Adipocyte (in vitro differentiated cells): Measurements from ENCODE around the gene MICOS13.
A peak's percentile ranks its signal among the peaks of the same experiment; 100 is the strongest.

Experiments
- DNase-seq: peaks from one replicate; pipeline ENCODE4 v3.0.0-alpha.2; 2015; ENCODE audit warnings: low read depth
- H3K27me3 ChIP-seq: replicated peaks from 2 replicates; pipeline ENCODE4 v1.7.0; 2013; ENCODE audit warnings: mild to moderate bottlenecking, low read length, moderate library complexity; ENCODE audit not compliant: control insufficient read depth, insufficient read depth
- H3K36me3 ChIP-seq: 2 replicates; pipeline ENCODE4 v1.7.0; 2013; ENCODE audit warnings: low read length, mild to moderate bottlenecking, moderate library complexity; ENCODE audit not compliant: control insufficient read depth, insufficient read depth, severe bottlenecking
- H3K4me1 ChIP-seq: 2 replicates; pipeline ENCODE4 v1.7.0; 2013; ENCODE audit warnings: mild to moderate bottlenecking, low read length, moderate library complexity; ENCODE audit not compliant: control insufficient read depth, insufficient read depth
- H3K4me3 ChIP-seq: 2 replicates; pipeline ENCODE4 v1.7.0; 2013; ENCODE audit warnings: mild to moderate bottlenecking, low read length, moderate library complexity
- H3K9ac ChIP-seq: 2 replicates; pipeline ENCODE4 v1.7.0; 2013; ENCODE audit warnings: mild to moderate bottlenecking, low read length, moderate library complexity
- H3K9me3 ChIP-seq: 2 replicates; pipeline ENCODE4 v1.7.0; 2013; ENCODE audit warnings: mild to moderate bottlenecking, low read length, moderate library complexity; ENCODE audit not compliant: control insufficient read depth

Gene MICOS13

GRCh38 chr19:5672708-5673459 lies 7.4 kb downstream of the MICOS13 start:
- Histone ChIP-seq H3K9ac (no peak overlapping the region), H3K4me3 (no peak overlapping the region), H3K36me3 (peaks cover 24% of the 10 kb centered on the region), H3K27me3 (no peaks in the 10 kb centered on the region), H3K4me1 (no peaks in the 10 kb centered on the region), H3K9me3 (no peaks in the 10 kb centered on the region)
- DNase-seq = no peak

- DNase-seq = no peak
- Histone ChIP-seq H3K9ac (no peak overlapping the region), H3K4me1 (no peaks in the 10 kb centered on the region), H3K36me3 (peaks cover 37% of the 10 kb centered on the region), H3K27me3 (no peaks in the 10 kb centered on the region), H3K4me3 (no peak overlapping the region), H3K9me3 (no peaks in the 10 kb centered on the region)
Observed at GRCh38 chr19:5671600-5671999, 8.7 kb downstream of the MICOS13 start.

GRCh38 chr19:5669212-5669611 lies 11.1 kb downstream of the MICOS13 start:
- Histone ChIP-seq H3K9ac (no peak overlapping the region), H3K9me3 (no peaks in the 10 kb centered on the region), H3K27me3 (no peaks in the 10 kb centered on the region), H3K4me3 (no peak overlapping the region), H3K4me1 (peaks cover 6% of the 10 kb centered on the region), H3K36me3 (peaks cover 61% of the 10 kb centered on the region)
- DNase-seq = no peak

- H3K4me1 ChIP-seq = peaks cover 6% of the 10 kb centered on the region
- no peak for DNase-seq
- peaks cover 75% of the 10 kb centered on the region for H3K36me3 ChIP-seq
- H3K9ac ChIP-seq = no peak overlapping the region
- H3K27me3 ChIP-seq = no peaks in the 10 kb centered on the region
- H3K9me3 ChIP-seq = no peaks in the 10 kb centered on the region
- no peak overlapping the region for H3K4me3 ChIP-seq
Observed at GRCh38 chr19:5667751-5668271, 12.5 kb downstream of the MICOS13 start.

GRCh38 chr19:5666921-5667610 lies 13.2 kb downstream of the MICOS13 start:
- DNase-seq = no peak
- Histone ChIP-seq H3K9ac (no peak overlapping the region), H3K4me3 (no peak overlapping the region), H3K27me3 (no peaks in the 10 kb centered on the region), H3K4me1 (peaks cover 6% of the 10 kb centered on the region), H3K9me3 (no peaks in the 10 kb centered on the region), H3K36me3 (peaks cover 79% of the 10 kb centered on the region)

GRCh38 chr19:5665781-5666513 lies 14.4 kb downstream of the MICOS13 start:
- Histone ChIP-seq H3K4me3 (no peak overlapping the region), H3K4me1 (peaks cover 6% of the 10 kb centered on the region), H3K9ac (no peak overlapping the region), H3K27me3 (no peaks in the 10 kb centered on the region), H3K9me3 (no peaks in the 10 kb centered on the region), H3K36me3 (peaks cover 86% of the 10 kb centered on the region)
- peak; percentile 49 for DNase-seq

GRCh38 chr19:5664515-5664914 lies 15.8 kb downstream of the MICOS13 start:
- Histone ChIP-seq H3K4me3 (no peak overlapping the region), H3K36me3 (peaks cover 96% of the 10 kb centered on the region), H3K9me3 (no peaks in the 10 kb centered on the region), H3K9ac (no peak overlapping the region), H3K27me3 (no peaks in the 10 kb centered on the region), H3K4me1 (peaks cover 6% of the 10 kb centered on the region)
- no peak for DNase-seq

GRCh38 chr19:5663904-5664303 lies 16.4 kb downstream of the MICOS13 start:
- no peak overlapping the region for H3K9ac ChIP-seq
- H3K4me3 ChIP-seq = no peak overlapping the region
- peaks cover 92% of the 10 kb centered on the region for H3K36me3 ChIP-seq
- H3K4me1 ChIP-seq = peaks cover 6% of the 10 kb centered on the region
- DNase-seq = no peak
- H3K27me3 ChIP-seq = no peaks in the 10 kb centered on the region
- no peaks in the 10 kb centered on the region for H3K9me3 ChIP-seq

- no peak for DNase-seq
- peaks cover 87% of the 10 kb centered on the region for H3K36me3 ChIP-seq
- no peaks in the 10 kb centered on the region for H3K9me3 ChIP-seq
- no peak overlapping the region for H3K9ac ChIP-seq
- H3K4me3 ChIP-seq = no peak overlapping the region
- H3K4me1 ChIP-seq = peaks cover 6% of the 10 kb centered on the region
- no peaks in the 10 kb centered on the region for H3K27me3 ChIP-seq
Observed at GRCh38 chr19:5661483-5661882, 18.8 kb downstream of the MICOS13 start.

- Histone ChIP-seq H3K36me3 (peaks cover 84% of the 10 kb centered on the region), H3K9ac (no peak overlapping the region)
Observed at GRCh38 chr19:5655412-5655811, 24.9 kb downstream of the MICOS13 start.

GRCh38 chr19:5654931-5655330 lies 25.4 kb downstream of the MICOS13 start:
- Histone ChIP-seq H3K36me3 (peaks cover 84% of the 10 kb centered on the region), H3K27me3 (no peaks in the 10 kb centered on the region), H3K9ac (no peak overlapping the region), H3K4me1 (no peaks in the 10 kb centered on the region), H3K4me3 (no peak overlapping the region), H3K9me3 (no peaks in the 10 kb centered on the region)
- no peak for DNase-seq

More at GRCh38 chr19:5655412-5655811, 24.9 kb downstream of the MICOS13 start:
- Histone ChIP-seq H3K27me3 (no peaks in the 10 kb centered on the region), H3K4me3 (no peak overlapping the region), H3K4me1 (no peaks in the 10 kb centered on the region), H3K9me3 (no peaks in the 10 kb centered on the region)
- no peak for DNase-seq
